GM19438 (cell line): ENCODE results near the gene AGPAT3.
"Not testable (repeated sequence)": the region's sequence is repeated elsewhere in the genome, so short reads cannot be mapped to it uniquely, and the experiment has no call there.

ENCODE experiments used
- ATAC-seq: cut with Tn5 transposase; IDR thresholded peaks from one replicate; pipeline ENCODE4 v1.9.1; 2021; ENCODE audit warnings: low read depth; ENCODE audit not compliant: unreplicated experiment

The AGPAT3 gene, protein sequence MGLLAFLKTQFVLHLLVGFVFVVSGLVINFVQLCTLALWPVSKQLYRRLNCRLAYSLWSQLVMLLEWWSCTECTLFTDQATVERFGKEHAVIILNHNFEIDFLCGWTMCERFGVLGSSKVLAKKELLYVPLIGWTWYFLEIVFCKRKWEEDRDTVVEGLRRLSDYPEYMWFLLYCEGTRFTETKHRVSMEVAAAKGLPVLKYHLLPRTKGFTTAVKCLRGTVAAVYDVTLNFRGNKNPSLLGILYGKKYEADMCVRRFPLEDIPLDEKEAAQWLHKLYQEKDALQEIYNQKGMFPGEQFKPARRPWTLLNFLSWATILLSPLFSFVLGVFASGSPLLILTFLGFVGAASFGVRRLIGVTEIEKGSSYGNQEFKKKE

DNA sequence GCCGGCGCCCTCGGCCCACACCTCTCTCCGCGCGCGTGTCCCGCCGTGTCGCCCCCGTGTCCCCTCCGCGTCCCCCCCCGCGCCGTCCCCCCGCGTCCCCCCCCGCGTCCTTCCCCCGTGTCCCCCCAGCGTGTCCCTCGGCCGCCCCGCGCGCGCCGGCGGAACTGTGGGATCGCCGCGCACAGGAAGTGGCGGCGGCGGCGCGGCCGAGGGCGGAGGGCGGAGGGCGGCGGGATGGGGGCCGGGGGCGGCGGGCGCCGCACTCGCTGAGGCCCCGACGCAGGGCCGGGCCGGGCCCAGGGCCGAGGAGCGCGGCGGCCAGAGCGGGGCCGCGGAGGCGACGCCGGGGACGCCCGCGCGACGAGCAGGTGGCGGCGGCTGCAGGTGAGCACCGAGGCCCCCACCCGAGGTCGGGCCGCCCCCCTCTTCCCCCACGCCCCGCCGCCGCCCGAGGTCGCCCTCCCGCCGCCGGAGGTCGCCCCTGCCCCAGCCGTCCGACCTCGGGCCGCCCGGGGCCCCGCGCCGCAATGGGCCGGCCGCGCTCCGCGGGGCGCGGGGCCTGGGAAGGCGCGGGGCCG is at the start of gene AGPAT3:
TSS of gene AGPAT3 (plus strand) at position 262 of the 578 bp plus-strand sequence. CDS start 94,459 bp downstream, outside the sequence.
- ATAC-seq, result no peak

DNA sequence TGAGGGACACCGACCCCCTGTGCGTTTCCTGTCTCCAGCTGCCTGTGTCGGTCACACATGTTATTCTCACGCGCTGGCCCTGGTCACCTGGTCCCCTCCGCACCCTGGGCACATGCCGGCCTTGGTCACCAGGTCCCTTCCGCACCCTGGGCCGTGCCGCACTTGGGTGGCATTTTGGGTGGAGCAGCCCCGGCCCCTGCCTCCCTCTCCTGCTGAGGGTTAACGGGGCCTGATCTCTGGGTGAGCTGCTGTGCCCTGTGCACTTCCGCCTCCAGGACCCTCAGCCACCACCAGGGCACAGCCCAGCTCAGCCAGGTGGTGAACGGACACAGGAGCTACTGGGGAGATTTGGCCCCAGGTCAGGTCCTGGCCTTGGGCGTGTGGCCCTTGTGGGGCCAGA is 49.0 kb upstream of the AGPAT3 start:
- ATAC-seq, result no peak

DNA sequence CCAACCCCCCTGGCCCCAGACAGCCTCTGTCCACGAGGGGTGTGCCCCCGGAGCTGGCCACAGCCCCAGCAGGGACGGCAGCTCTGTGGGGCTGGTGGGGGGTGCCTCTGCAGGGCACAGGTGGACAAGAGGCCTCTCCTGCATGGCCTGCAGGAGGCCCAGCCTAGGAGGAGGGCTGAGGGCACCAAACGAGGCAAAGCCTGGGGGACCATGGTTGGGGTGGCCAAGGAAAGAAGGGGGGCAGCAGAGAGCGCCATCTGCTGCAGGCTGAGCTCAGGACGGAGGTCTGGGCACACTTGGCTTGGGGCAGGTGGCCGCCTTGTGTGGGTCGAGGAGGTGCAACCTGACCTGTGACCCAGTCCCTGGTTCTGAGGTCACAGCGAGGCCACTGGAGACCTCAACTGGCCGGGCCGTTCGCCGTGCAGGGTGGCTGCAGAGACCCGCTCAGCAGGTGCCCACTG is 48.4 kb upstream of the AGPAT3 start:
- ATAC-seq, result no peak

DNA sequence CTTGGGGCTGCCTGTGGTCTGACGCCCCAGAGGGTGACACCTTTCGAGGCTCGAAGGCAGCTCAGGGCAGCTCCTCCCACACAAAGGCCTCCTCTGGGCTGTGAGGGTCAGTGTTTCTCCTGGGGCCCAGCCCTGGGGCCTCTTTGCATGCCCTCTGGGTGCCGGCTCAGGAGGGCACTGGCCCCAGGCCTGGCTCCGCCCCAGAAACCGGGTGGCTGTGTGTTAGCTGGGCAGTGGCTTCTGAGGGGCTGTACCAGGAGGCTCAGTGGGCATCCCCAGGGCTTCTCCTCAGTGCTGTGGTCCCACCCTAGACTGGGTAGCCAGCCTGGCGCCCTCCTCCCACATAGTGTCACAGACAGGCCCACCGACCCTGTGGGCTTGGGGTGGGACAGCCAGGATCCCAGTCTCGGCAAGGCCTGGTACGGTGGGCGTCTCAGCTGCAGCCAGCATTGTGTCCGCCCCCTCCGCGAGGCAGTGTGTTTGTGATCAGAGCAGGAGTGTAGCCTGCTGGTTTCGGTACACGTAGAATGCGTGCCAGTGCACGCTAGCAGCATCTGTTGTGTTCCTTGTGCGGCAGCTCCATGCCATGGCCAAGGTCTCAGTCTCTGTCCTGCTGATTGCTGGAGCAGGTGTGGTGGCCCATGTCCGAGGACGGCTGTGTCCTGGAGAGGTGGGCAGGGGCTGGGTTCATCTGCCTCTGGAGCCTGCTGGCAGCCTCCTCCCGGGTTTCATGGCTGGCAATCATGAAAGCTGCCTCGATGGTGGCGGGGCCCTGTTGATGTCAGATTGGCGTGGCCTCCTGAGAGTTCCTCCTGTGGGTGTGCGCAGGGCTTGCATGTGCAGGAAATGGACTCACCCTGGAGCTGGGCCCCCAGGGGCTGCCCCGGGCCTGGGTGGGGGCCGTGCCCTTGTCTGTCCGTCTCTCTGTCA is 47.6 kb upstream of the AGPAT3 start:
- no peak for ATAC-seq

DNA sequence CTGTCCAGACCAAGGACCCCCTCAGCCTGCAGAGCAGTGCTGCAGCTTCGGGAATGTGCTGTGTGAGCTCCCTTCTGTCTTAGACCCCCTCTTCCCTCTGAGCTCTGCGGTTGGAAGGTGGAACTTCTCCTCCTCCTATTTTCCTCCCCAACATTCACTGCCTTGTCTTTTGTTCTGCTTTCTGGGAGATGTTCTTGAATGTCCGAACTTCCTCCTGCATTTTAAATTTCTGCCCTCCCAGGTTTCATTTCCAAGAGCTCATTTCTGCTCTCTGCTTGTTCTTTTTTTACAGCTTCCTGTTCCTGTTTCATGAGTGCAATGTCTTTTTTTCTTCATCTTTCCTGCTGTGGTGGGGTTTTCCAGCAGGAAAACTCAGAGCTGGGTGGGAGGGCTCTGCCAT is 46.3 kb upstream of the AGPAT3 start:
- no peak for ATAC-seq

DNA sequence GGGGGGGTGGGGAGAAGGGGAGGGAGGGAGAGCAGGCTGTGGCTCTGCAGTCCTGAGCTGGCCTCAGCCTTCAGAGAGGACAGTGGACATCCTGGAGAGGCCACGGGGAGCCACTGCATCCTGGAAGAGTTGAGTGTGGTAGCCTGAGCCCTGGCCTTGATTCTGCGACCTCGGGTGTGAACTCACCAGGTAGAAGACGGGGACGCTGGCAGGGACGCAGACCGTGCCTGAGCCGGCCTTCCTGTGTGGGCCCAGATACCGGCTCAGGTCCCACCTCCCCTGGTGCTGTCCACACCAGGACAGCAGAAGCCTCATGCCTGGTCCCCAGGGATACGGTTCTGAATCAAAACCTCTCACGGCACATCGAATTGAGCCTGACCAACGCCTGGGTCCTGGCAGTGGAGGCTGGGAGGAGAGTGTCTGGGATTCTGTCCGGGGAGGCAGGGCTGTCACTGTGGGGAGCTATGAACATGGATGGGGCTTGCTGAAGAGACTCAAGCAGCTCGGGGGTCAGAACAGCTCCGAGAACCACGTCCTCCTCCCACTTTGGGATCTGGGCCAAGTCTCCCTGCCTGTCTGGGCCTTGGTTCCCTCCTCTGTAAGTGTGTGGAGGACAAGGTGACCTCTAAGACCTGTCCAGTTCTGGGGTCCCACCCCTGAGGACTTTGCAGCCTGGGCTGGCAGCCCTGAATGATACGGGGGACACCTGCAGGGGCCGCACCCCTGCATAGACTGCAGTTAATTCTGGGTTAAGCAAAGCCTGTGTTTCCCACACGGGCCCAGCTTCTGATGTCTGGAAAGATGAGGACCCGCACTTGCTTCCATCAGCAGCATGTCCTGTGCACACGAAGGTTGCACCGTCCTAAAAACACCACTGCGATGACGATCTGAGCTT is 45.3 kb upstream of the AGPAT3 start:
- ATAC-seq, result no peak

DNA sequence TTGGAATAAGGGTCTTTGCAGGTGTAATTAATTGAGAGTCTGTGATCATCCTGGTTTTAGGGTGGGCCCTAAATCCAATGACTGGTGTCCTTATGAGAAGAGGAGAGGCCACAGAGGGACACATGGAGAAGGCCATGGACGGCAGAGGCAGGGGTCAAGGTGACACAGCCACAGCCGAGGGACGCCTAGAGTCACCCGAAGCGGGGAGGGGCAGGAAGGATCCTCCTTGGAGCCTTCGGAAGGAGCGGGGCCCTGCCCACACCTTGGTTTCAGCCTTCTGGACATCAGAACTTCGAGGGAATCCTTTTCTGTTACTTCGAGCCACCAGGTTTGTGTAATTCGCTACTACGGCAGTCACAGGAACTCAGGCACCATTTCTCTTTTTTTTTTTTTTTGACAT is 44.6 kb upstream of the AGPAT3 start:
- ATAC-seq, result no peak

DNA sequence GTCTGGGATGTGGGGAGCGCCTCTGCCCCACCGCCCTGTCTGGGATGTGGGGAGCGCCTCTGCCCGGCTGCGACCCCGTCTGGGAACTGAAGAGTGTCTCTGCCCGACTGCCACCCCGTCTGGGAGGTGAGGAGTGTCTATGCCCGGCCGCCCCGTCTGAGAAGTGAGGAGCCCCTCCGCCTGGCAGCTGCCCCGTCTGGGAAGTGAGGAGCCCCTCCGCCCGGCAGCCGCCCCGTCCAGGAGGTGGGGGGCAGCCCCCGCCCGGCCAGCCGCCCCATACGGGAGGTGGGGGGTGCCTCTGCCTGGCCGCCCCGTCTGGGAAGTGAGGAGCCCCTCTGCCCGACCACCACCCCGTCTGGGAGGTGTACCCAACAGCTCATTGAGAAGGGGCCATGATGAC is 42.9 kb upstream of the AGPAT3 start:
- not testable (repeated sequence) for ATAC-seq

DNA sequence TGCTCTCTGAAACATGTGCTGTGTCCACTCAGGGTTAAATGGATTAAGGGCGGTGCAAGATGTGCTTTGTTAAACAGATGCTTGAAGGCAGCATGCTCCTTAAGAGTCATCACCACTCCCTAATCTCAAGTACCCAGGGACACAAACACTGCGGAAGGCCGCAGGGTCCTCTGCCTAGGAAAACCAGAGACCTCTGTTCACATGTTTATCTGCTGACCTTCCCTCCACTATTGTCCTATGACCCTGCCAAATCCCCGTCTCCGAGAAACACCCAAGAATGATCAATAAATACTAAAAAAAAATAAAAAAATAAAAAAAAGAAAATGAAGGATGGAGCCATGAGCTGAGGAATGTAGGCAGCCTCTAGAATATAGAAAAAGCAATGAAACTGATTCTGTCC is 42.3 kb upstream of the AGPAT3 start:
- ATAC-seq, result not testable (repeated sequence)

DNA sequence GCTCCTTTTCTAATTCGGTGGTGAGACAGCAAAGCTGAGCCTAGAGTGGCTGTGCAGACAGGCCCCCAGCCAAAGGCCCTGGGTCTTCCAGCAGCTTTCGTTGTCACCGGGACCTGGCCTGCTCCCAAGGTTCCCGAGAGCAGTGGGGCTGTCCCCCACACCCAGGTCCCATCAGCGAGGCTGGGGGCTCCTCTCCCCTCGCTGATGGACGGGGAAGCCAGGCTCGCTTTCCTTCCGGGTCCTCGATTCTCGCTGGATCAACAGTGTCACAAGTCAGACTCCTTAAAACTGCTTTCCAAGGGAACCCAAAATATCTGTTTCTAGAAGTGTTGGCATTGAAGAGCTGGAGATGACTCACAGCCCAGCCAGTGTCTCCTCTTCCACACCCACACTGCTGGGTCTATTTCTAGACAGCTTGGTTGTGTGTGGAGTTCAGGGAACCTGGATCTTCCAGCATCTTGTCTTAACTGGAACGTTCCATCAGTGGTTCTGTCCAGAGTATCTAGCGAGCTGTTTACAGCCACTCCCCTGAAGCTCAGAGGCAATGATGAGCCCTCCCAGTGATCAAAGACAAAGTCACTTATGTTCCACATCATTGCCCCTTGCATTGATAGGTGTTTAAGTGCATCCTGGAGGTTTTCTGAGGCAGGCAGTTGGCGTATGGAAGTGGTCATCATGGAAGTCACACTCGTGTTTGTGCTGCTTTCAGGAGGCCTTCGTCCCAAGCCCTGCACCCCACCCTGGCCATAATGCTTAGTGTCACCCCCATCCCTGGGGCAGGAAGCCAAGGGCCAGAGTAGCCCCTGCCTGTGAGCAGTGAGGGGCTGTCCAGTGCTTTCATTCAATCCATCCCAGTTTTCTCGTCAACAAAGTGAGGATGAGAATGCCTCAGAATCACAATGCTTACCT is 40.4 kb upstream of the AGPAT3 start:
- ATAC-seq, result no peak

DNA sequence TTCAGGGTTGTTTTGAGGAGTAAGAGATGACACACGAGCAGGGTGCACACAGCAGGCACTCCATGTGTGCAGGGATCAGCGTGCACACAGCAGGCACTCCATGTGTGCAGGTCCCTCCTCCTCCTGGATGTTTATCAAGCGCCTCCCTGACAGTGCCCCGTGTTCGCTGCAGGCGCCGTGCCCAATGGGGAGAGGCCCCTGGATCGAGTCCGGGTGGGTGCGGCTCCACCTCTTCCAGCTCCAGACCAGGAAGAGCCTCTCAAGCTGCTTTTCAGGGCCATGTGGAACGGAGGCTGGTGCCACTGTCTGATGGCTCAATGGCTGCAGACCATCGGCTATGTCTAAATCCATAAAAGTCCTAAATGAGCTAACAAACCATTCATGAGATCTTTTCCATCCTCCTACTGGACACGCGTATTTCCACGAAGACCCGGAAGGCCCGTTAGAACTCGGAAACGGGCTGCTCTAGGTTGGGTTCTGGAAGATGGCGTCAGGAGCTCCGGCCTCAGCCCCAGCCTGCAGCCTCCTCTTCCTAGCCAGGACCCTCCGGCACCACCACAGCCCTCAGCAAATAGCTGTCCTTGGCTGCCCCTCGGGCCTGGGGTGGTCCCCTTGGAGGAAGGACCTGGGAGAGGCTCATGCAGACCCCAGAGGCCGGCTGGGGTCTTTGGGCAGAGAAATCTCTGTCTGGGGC is 39.6 kb upstream of the AGPAT3 start:
- no peak for ATAC-seq

DNA sequence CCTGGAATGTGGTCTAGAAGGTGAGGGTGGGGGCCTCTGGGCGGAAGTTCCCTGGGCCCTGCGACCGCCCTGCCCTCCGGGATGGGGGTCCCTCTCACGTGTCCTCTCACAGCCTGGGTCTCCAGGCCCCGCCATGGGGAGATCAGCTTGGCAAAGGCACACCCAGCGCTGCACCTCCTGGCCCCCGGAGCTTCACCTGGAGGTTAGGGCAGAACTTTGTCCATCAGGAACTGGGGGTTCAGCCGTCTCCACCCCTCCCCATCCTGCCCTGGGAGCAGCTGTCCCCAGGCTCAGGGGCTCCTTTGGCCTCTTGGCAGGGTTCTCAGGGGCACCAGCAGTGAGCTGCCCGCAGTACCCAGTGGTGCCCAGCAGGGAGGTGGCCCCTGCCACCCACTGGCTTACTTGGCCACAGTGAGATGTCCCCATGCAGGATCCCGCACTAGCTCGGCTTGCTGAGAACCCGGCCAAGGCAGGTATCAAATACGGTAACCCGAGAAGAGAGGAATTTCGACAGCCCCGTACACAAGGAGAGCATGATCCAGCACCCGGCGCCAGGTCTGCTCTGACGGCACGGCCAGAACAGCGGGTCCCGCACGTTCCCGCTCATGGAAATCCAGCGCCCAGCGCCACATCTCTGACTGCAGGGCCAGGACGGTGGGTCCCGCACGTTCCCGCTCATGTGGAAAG is 38.9 kb upstream of the AGPAT3 start:
- no peak for ATAC-seq

DNA sequence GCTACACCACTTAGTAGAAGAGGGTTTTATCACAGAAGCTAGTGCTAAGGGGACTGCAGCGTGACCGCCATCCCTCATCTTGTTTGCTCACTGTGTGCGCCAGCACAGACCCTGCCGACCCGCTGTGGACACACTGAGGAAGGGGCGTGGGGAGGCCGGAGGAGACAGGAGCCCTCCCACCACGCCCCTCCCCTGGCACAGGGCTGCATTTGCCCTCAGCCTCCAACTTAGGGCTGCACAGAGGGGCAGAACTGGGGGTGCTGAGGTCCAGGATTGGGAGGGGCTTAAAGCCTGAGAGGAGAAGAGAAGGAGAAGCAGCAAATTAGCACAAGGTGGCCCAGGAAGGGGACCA is 38.4 kb upstream of the AGPAT3 start:
- no peak for ATAC-seq

DNA sequence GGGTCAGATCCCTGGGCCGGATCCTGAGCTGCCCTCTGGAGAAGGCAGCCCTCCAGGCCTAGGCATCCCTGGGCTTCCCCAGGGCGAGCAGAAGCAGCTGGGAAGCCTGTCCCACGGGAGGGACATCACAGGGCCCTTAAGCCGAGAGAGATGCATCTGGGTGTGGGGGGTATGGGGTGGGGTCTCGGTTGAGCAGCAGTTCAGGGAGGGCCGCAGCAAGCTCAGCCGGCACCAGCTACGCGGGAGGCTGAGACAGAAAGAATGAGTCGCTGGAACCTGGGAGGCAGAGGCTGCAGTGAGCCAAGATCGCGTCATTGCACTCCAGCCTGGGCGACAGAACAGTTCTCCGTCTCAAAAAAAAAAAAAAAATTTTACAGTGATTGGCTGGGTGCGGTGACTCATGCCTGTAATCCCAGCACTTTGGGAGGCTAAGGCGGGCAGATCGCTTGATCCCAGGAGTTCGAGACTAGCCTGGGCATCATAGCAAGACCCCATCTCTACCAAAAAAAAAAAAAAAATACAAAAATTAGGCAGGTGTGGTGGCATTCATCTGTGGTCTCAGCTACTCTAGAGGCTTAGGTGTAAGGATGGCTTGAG is 37.9 kb upstream of the AGPAT3 start:
- ATAC-seq, result no peak

DNA sequence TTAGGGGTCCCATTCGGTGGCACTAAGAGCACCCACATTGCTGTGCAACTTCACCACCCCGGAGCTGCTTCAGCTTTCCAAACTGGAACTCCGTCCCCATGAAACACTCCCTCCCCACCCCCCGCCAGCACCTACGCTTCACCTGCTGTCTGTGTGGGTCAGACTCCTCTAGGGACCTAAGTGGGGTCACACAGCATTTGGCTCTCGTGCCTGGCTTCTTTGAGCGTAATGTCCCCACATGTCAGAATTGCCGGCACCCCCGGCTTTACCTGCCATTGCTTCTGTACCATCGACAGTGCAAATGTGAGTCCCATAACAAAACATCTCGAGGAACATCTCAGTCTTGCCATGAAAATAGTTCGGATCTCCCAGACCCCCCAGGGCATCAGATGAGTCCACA is 35.9 kb upstream of the AGPAT3 start:
- no peak for ATAC-seq

DNA sequence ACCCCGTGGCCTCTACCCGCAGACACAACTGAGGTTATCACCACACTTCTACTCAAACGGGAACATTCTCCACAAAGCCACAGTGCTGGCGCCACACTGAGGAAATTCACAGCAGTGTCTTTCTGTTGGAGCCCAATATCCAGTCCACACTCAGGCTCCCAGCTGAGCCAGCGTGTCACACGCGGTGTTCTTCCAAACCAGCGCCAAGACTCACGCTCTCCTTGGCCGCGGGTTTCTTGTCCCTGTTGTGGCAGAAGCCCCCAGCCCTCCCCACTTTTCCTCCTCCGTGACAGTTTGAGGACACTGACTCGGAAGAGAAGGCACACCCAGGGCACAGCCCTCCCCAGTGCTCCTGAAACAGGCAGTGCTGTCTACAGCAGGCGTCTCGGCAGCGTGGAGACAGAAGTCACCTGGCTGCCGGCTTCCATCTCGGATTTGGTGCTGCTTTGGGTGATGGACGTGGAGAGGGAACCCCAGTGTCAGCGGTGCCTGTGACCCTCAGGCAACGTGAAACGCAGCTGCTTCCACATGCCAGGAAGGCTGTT is 35.4 kb upstream of the AGPAT3 start:
- no peak for ATAC-seq

DNA sequence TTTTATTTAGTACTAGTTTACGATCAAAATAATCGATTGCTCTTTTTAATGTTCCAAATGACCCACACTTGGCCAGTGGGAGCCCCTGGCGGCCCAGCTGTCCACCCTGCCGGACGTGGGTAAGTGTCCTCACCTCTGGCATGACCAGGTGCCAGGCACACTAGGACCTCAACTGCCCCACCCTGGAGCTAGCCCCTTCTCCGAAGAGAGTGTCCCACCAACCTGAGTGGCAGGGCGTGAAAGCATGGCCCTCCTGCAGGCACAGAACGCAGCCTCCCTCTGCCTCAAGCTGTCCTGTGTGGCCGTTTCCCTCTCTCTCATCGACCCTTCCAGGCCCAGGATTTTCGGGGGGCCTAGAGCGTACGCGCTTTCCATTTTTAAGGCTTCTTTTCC is 32.9 kb upstream of the AGPAT3 start:
- no peak for ATAC-seq
